Mesodermal cell (in vitro differentiated cells): Measurements from ENCODE around the gene STXBP6.

Experiments
- H3K27ac ChIP-seq: 2 replicates; pipeline ENCODE4 v1.7.0; 2013; ENCODE audit warnings: mild to moderate bottlenecking, low read depth, low read length, moderate library complexity; ENCODE audit not compliant: severe bottlenecking
- H3K36me3 ChIP-seq: 2 replicates; pipeline ENCODE4 v1.7.1; 2013; ENCODE audit warnings: mild to moderate bottlenecking, low read length, moderate library complexity; ENCODE audit not compliant: control insufficient read depth, insufficient read depth
- H3K4me1 ChIP-seq: one replicate; pipeline ENCODE4 v1.7.1; 2013; ENCODE audit warnings: mild to moderate bottlenecking, low read length; ENCODE audit not compliant: insufficient read depth, control insufficient read depth, poor library complexity, severe bottlenecking
- H3K4me3 ChIP-seq: 2 replicates; pipeline ENCODE4 v1.7.0; 2013; ENCODE audit warnings: low read length, control low read depth, mild to moderate bottlenecking; ENCODE audit not compliant: insufficient read depth, poor library complexity, severe bottlenecking; ENCODE audit errors: extremely low read depth
- H3K9me3 ChIP-seq: 2 replicates; pipeline ENCODE4 v1.7.1; 2013; ENCODE audit warnings: mild to moderate bottlenecking, low read length, moderate library complexity; ENCODE audit not compliant: control insufficient read depth
- WGBS, 2 experiments: methylation state at CpG; one replicate each; pipeline ENCODE4 v1.1.5; 2013; ENCODE audit warnings: missing lambda C conversion rate in 2 of 2; ENCODE audit not compliant: insufficient coverage in 2 of 2; 5-methylcytosine and 5-hydroxymethylcytosine counted together

The STXBP6 gene

DNA sequence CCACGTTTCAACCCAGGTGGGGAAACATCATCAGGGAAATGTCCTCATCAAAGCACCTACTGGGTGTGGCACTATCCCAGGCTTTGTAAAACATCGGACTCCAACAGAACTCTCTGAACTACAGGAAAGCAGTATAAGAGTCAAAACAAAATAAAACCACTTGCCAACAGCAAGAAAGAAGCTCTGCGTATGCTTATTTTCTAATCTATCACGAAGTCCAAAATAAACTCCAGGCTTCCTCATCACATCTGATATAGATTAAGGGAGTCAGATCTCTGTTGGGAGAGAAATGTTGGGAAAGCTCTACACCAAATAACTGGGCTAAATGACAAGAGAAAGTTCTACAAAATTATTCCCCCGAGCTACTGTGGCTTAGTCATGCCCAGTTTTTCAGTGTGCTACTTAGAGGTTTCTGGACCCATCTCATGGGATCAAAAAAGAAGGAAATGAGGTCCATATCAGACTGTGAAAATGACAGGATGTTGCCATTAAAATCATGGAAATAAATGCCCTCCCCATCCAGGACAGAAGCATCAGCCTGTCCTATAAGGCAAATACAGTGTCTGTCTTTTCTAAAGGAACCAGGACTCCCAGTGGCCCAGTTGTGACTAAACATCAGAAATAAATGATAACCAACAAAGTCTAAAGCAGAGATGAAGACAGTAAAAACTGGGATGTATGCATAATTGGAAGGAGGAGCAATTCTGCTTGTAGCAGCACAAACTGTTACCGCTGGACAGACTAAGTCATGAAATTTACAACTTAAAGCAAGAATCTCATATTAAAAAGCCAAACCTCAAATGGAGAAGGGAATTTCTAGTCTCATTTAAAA is 149.5 kb downstream of the STXBP6 start:
- H3K4me3 ChIP-seq = no peak overlapping the region
- peaks cover 3% of the 10 kb centered on the region for H3K9me3 ChIP-seq
- H3K27ac ChIP-seq = no peak overlapping the region
- WGBS, 2 experiments = 85 to 94% methylated on average over 2 to 3 of the region's 6 CpGs
- H3K36me3 ChIP-seq = no peaks in the 10 kb centered on the region
- H3K4me1 ChIP-seq = peaks cover 11% of the 10 kb centered on the region

DNA sequence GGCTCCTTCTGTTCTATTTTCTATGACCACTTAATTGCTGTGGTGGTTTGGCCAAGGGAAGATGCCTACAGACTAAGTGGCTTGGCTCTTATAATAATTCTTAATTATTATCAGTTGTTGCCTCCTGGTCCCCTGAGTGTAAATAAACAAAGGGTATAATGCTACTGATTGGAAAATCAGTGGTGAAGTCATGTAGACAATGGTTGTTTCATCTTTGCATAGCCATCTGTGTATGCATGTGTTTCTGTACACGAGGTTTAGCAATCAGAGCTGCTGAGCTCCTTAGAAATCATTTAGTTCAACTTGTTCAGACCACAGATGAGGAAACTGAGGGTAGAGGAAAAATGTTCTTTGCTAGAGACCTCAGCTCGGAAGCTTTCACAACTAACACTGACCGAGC is 152.2 kb downstream of the STXBP6 start:
- Histone ChIP-seq H3K36me3 (no peaks in the 10 kb centered on the region), H3K4me1 (peaks cover 4% of the 10 kb centered on the region), H3K27ac (no peak overlapping the region), H3K4me3 (no peak overlapping the region), H3K9me3 (no peaks in the 10 kb centered on the region)
- WGBS, 2 experiments = 88 to 100% methylated on average over 1 to 3 of the region's 3 CpGs

GRCh38 chr14:24895622-24896021 is 154.3 kb downstream of the STXBP6 start:
- Histone ChIP-seq H3K4me1 (peaks cover 2% of the 10 kb centered on the region), H3K27ac (no peak overlapping the region), H3K9me3 (peaks cover 3% of the 10 kb centered on the region), H3K36me3 (no peaks in the 10 kb centered on the region), H3K4me3 (no peak overlapping the region)
- WGBS, 2 experiments = no CpG with 5 or more reads among the region's 4 CpGs

- no peaks in the 10 kb centered on the region for H3K36me3 ChIP-seq
- no peaks in the 10 kb centered on the region for H3K4me1 ChIP-seq
- 57 to 62% methylated on average over 3 of the region's 4 CpGs for WGBS, 2 experiments
- H3K9me3 ChIP-seq = peaks cover 5% of the 10 kb centered on the region
- no peak overlapping the region for H3K27ac ChIP-seq
- H3K4me3 ChIP-seq = no peak overlapping the region
Measured at GRCh38 chr14:24895243-24895583, 154.7 kb downstream of the STXBP6 start.

- Histone ChIP-seq H3K27ac (no peak overlapping the region), H3K4me3 (no peak overlapping the region), H3K4me1 (no peaks in the 10 kb centered on the region), H3K36me3 (no peaks in the 10 kb centered on the region), H3K9me3 (peaks cover 5% of the 10 kb centered on the region)
- whole genome bisulfite sequencing, 2 experiments = 70 to 75% methylated on average over 4 of the region's 5 CpGs
Measured at GRCh38 chr14:24894583-24895242, 155.2 kb downstream of the STXBP6 start.

DNA sequence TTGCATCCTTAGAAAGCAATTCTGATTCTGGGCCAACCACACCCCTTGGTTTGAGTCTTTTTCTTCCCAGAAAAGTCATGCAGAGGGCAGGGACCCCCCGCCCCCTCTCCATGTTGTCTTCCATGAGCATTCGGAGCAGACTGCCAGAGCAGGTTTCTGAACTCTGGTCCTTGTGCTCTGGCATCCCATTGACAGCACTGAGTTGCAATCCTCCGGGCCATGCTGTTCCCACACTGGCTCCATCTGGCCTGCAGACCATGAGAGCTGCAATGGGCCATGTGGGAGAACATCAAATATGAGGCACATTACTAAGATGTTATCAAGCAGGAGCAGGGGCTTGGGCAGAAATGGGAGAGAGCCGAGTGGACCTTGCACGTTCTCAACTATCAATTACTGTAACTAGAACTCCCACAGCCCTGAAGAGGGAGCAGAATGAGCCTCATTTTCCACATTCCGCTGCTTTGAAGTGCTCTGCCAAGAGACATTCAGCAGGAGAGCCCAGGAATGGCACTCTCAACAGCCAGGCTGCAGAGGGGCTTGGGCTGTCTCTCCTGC is 157.4 kb downstream of the STXBP6 start:
- Histone ChIP-seq H3K27ac (no peak overlapping the region), H3K4me1 (no peaks in the 10 kb centered on the region), H3K9me3 (peaks cover 5% of the 10 kb centered on the region), H3K36me3 (no peaks in the 10 kb centered on the region), H3K4me3 (no peak overlapping the region)
- 33 to 63% methylated on average over 3 to 6 of the region's 6 CpGs for WGBS, 2 experiments

GRCh38 chr14:24891987-24892496 is 157.9 kb downstream of the STXBP6 start:
- H3K27ac ChIP-seq = no peak overlapping the region
- no peaks in the 10 kb centered on the region for H3K4me1 ChIP-seq
- no peak overlapping the region for H3K4me3 ChIP-seq
- peaks cover 5% of the 10 kb centered on the region for H3K9me3 ChIP-seq
- 92 to 100% methylated on average over 1 of the region's 1 CpG for WGBS, 2 experiments
- H3K36me3 ChIP-seq = no peaks in the 10 kb centered on the region

- Histone ChIP-seq H3K27ac (no peak overlapping the region), H3K36me3 (no peaks in the 10 kb centered on the region), H3K4me3 (no peak overlapping the region), H3K4me1 (no peaks in the 10 kb centered on the region), H3K9me3 (peaks cover 5% of the 10 kb centered on the region)
Measured at GRCh38 chr14:24890716-24891115, 159.2 kb downstream of the STXBP6 start.

- H3K27ac ChIP-seq = no peak overlapping the region
- H3K36me3 ChIP-seq = no peaks in the 10 kb centered on the region
- H3K4me1 ChIP-seq = no peaks in the 10 kb centered on the region
- peaks cover 5% of the 10 kb centered on the region for H3K9me3 ChIP-seq
- no peak overlapping the region for H3K4me3 ChIP-seq
Measured at GRCh38 chr14:24889843-24890242, 160.1 kb downstream of the STXBP6 start.

GRCh38 chr14:24888532-24888931 is 161.4 kb downstream of the STXBP6 start:
- no peak overlapping the region for H3K27ac ChIP-seq

More at GRCh38 chr14:24888532-24888931, 161.4 kb downstream of the STXBP6 start:
- Histone ChIP-seq H3K4me1 (no peaks in the 10 kb centered on the region), H3K36me3 (no peaks in the 10 kb centered on the region), H3K4me3 (no peak overlapping the region), H3K9me3 (peaks cover 5% of the 10 kb centered on the region)
- WGBS, 2 experiments = 84 to 96% methylated on average over 4 to 6 of the region's 6 CpGs
